Panc1 (cell line): Measurements from ENCODE around the gene PSMB7. TPM values are rescaled to one million over a fixed set of nuclear protein-coding genes. Genes with fewer than 3 reads are reported as not detected.

Experiments
- ATAC-seq: fragments of 200-7000 bp; cut with Tn5 transposase; 2 replicates; pipeline ENCODE4 v1.9.1; 2020; ENCODE audit warnings: mild to moderate bottlenecking, moderate library complexity
- BruUV-seq: library from RNA; stranded (reverse); fragments of 400-500 nt; replicated peaks from 2 replicates; lab custom pipeline; 2021; lab: Mats Ljungman, UMichigan
- CTCF ChIA-PET: fragments of 300-600 bp; sonication (Branson Sonifier 250); formaldehyde crosslinking; loops from one replicate; lab custom pipeline; 2022; ENCODE audit warnings: antibody characterized with exemption; lab: Charles Lee
- POLR2A ChIA-PET: fragments of 300-600 bp; sonication (Branson Sonifier 250); formaldehyde crosslinking; loops from one replicate; lab custom pipeline; 2022; ENCODE audit warnings: antibody characterized with exemption; lab: Charles Lee
- DNase-seq: peaks from one replicate; pipeline ENCODE4 v3.0.0-alpha.2; 2010; ENCODE audit warnings: low read depth, low spot score
- H3K27ac ChIP-seq: 2 replicates; pipeline ENCODE4 v1.5.1; 2011; ENCODE audit warnings: mild to moderate bottlenecking, low read length, inconsistent platforms
- H3K27me3 ChIP-seq: fragments of 200-500 bp; sonication (Bioruptor generic); 2 replicates; pipeline ENCODE4 v1.6.0; 2014; ENCODE audit warnings: low read length, inconsistent platforms; ENCODE audit not compliant: control insufficient read depth, insufficient read depth
- H3K36me3 ChIP-seq: fragments of 200-500 bp; sonication (Bioruptor generic); 2 replicates; pipeline ENCODE4 v1.5.1; 2014; ENCODE audit warnings: inconsistent platforms, mild to moderate bottlenecking, low read length, moderate library complexity; ENCODE audit not compliant: control insufficient read depth, insufficient read depth
- H3K4me1 ChIP-seq: 2 replicates; pipeline ENCODE4 v1.5.1; 2011; ENCODE audit warnings: inconsistent platforms, mild to moderate bottlenecking, low read length, moderate library complexity; ENCODE audit not compliant: control insufficient read depth, insufficient read depth
- H3K4me3 ChIP-seq, 2 experiments: 2 replicates each; pipeline ENCODE4 v1.5.1; 2011 to 2012; ENCODE audit warnings: low read depth in 2 of 2, low read length in 2 of 2, mild to moderate bottlenecking in 2 of 2, inconsistent platforms in 1 of 2, moderate library complexity in 1 of 2
- H3K9me3 ChIP-seq: fragments of 200-500 bp; sonication (Bioruptor generic); 2 replicates; pipeline ENCODE4 v1.5.1; 2014; ENCODE audit warnings: low read depth, mild to moderate bottlenecking, inconsistent platforms, low read length, moderate library complexity; ENCODE audit not compliant: control insufficient read depth, insufficient read depth
- POLR2AphosphoS5 ChIP-seq: IDR thresholded peaks from 2 replicates; pipeline ENCODE4 v1.6.1; 2012; ENCODE audit warnings: mild to moderate bottlenecking, low read depth, low read length, moderate library complexity
- SIN3A ChIP-seq: IDR thresholded peaks from 2 replicates; pipeline ENCODE4 v1.6.1; 2012; ENCODE audit warnings: low read depth, mild to moderate bottlenecking, low read length, moderate library complexity, borderline replicate concordance; ENCODE audit not compliant: insufficient read depth
- TCF7L2 ChIP-seq: IDR thresholded peaks from 2 replicates; pipeline ENCODE4 v1.6.1; 2011; ENCODE audit warnings: mild to moderate bottlenecking, low read depth, low read length, inconsistent platforms
- in situ Hi-C: cut with HindIII; loops from 2 replicates; pipeline ENCODE4 v1.10.0; 2016; ENCODE audit warnings: low sequenced_read_pairs, low pct_unique_long_range_greater_than_20kb
- intact Hi-C: fragments of 100-400 bp; cut with micrococcal nuclease; formaldehyde crosslinking; loops from one replicate; pipeline ENCODE4 v1.10.0; 2022; ENCODE audit not compliant: unreplicated experiment
- total RNA-seq: library from RNA; stranded (reverse); gene quantifications from one replicate; pipeline ENCODE4 v1.2.1, GENCODE V29; 2021; ENCODE audit not compliant: unreplicated experiment
- TF ChIP-seq, protein P1 (sequence below): fragments of 450-650 bp; IDR thresholded peaks from 2 replicates; pipeline ENCODE4 v1.5.1; 2017; ENCODE audit warnings: mild to moderate bottlenecking
- TF ChIP-seq, protein P2 (sequence below), 2 experiments: IDR thresholded peaks; 2 replicates each; pipeline ENCODE4 v1.6.1; 2011 to 2012; ENCODE audit warnings: low read depth in 2 of 2, control low read depth in 1 of 2, low read length in 1 of 2, mild to moderate bottlenecking in 1 of 2, moderate library complexity in 1 of 2; ENCODE audit not compliant: insufficient read depth in 1 of 2

The PSMB7 gene
- total RNA-seq, 1 experiment from 2014 or later, result 167 TPM

DNA sequence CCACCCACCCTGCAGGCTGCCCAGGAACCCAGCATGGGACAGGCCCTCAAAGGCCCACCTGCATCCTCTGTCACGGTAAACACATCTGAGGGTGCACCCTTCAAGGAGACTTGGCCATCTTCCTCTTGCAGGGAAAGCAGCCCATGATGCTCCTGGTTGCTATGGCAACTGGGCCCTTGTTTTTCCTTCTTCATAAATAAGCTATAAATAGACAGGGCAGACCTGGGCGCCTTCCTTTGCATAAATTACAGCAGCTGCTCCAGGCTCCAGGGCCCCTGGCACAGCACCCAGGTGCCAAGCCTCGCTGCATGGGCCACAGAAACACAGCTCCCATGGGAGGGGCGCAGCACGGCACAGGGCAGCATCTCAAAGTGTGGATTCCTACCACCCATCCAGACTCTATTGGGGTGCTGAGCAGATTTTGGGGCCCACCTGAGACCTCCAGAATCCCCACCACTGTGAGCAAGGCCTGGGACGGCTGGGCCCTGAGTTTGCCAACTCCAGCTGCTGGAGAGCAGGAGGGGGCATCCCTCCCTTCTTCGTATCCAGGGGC is 5.8 kb upstream of the PSMB7 start:
- no peak for ATAC-seq
- Histone ChIP-seq H3K9me3 (no peaks in the 10 kb centered on the region), H3K27me3 (no peaks in the 10 kb centered on the region), H3K27ac (no peak overlapping the region), H3K4me1 (no peaks in the 10 kb centered on the region; the same call in 1 of the 2 replicates), H3K4me3 (no peak overlapping the region), H3K36me3 (no peaks in the 10 kb centered on the region)
- in situ Hi-C loops (no loop called here), intact Hi-C loops (no loop called here)
- BruUV-seq, result no TSS peak
- DNase-seq, result no peak
- ChIA-PET POLR2A (interaction anchor here (0.5 kb wide), 1 partner anchor 9 kb away, joined by 3 read pairs; no protein-coding TSS in a partner anchor), CTCF (interaction anchor here (0.6 to 0.9 kb wide), 2 partner anchors 116 to 146 kb away, joined by 3 to 6 read pairs; no protein-coding TSS in a partner anchor)
- TF ChIP-seq TCF7L2, result no peak
- no peak for TF ChIP-seq SIN3A
- no peak for TF ChIP-seq POLR2AphosphoS5
- TF ChIP-seq, protein P1, sequence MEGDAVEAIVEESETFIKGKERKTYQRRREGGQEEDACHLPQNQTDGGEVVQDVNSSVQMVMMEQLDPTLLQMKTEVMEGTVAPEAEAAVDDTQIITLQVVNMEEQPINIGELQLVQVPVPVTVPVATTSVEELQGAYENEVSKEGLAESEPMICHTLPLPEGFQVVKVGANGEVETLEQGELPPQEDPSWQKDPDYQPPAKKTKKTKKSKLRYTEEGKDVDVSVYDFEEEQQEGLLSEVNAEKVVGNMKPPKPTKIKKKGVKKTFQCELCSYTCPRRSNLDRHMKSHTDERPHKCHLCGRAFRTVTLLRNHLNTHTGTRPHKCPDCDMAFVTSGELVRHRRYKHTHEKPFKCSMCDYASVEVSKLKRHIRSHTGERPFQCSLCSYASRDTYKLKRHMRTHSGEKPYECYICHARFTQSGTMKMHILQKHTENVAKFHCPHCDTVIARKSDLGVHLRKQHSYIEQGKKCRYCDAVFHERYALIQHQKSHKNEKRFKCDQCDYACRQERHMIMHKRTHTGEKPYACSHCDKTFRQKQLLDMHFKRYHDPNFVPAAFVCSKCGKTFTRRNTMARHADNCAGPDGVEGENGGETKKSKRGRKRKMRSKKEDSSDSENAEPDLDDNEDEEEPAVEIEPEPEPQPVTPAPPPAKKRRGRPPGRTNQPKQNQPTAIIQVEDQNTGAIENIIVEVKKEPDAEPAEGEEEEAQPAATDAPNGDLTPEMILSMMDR, result no peak
- TF ChIP-seq, protein P2, sequence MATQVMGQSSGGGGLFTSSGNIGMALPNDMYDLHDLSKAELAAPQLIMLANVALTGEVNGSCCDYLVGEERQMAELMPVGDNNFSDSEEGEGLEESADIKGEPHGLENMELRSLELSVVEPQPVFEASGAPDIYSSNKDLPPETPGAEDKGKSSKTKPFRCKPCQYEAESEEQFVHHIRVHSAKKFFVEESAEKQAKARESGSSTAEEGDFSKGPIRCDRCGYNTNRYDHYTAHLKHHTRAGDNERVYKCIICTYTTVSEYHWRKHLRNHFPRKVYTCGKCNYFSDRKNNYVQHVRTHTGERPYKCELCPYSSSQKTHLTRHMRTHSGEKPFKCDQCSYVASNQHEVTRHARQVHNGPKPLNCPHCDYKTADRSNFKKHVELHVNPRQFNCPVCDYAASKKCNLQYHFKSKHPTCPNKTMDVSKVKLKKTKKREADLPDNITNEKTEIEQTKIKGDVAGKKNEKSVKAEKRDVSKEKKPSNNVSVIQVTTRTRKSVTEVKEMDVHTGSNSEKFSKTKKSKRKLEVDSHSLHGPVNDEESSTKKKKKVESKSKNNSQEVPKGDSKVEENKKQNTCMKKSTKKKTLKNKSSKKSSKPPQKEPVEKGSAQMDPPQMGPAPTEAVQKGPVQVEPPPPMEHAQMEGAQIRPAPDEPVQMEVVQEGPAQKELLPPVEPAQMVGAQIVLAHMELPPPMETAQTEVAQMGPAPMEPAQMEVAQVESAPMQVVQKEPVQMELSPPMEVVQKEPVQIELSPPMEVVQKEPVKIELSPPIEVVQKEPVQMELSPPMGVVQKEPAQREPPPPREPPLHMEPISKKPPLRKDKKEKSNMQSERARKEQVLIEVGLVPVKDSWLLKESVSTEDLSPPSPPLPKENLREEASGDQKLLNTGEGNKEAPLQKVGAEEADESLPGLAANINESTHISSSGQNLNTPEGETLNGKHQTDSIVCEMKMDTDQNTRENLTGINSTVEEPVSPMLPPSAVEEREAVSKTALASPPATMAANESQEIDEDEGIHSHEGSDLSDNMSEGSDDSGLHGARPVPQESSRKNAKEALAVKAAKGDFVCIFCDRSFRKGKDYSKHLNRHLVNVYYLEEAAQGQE (IDR thresholded peaks at IDR 0.05; ENCODE audit: insufficient read depth in 1 of 2, low read depth in 2 of 2, low read length in 1 of 2), result no peak

DNA sequence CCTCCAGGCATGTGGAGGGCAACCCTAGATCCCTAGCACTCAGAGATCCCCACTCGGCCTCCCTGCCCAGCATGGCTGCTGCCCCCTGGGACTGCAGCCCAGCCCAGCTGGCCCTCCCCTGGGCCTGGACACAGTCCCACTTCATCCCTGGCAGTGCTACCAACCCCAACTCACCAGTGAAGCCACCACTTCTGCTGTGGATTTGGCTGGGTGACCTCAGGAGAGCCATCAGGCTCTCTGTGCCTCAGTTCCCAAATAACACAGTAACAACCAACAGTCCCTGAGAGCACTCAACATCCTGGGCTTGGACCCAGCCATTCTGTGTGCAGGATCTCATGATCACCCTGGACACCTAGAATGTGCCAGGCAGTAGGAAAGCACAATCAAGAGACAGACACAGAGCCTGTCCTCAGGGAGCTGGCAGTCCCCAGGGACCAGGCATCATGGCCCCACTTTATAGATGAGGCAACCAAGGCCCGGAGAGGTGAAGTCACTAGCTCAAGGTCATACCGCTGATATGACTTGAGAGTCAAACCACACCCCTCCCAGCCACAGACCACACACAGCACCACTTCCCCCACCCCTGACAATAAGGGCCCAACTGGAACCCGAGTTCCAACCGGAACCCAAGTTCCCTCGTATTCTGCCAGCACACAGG is 4.7 kb upstream of the PSMB7 start:
- BruUV-seq, result no TSS peak
- no peaks in the 10 kb centered on the region for H3K9me3 ChIP-seq
- TF ChIP-seq, protein P1, result no peak; the same call in 1 of the 2 replicates
- no peak for TF ChIP-seq POLR2AphosphoS5
- no peak for TF ChIP-seq SIN3A
- intact Hi-C loops, result loop anchor here (10.0 kb wide), 1 partner anchor 95 kb away; no protein-coding TSS in a partner anchor
- CTCF ChIA-PET, result no interaction called here
- in situ Hi-C loops, result no loop called here
- no peak overlapping the region for H3K27ac ChIP-seq
- no peaks in the 10 kb centered on the region; the same call in 1 of the 2 replicates for H3K36me3 ChIP-seq
- DNase-seq (no peak), ATAC-seq (peak; percentile 24)
- POLR2A ChIA-PET, result no interaction called here
- H3K27me3 ChIP-seq, result no peaks in the 10 kb centered on the region
- H3K4me1 ChIP-seq, result no peaks in the 10 kb centered on the region; the same call in 1 of the 2 replicates
- H3K4me3 ChIP-seq, result no peak overlapping the region
